Fibroblast of mammary gland (primary cell): ENCODE data around the gene PNMA6E.

Experiments used
- DNase-seq: peaks from one replicate; pipeline ENCODE4 v3.0.0-alpha.2; 2010; ENCODE audit warnings: low read depth
- H3K4me3 ChIP-seq: 2 replicates; pipeline ENCODE4 v1.5.1; 2011; ENCODE audit warnings: low read depth, mild to moderate bottlenecking, low read length, moderate library complexity; ENCODE audit not compliant: control insufficient read depth
- CTCF ChIP-seq: conservative IDR thresholded peaks from 2 replicates; pipeline ENCODE4 v1.5.1; 2011; ENCODE audit warnings: low read depth, low read length, inconsistent platforms; ENCODE audit not compliant: control insufficient read depth, insufficient read depth

The PNMA6E gene

GRCh38 chrX:153370293-153371055, 30.7 kb downstream of the PNMA6E start:
- peak; percentile 6 for DNase-seq

GRCh38 chrX:153366878-153367538, 34.1 kb downstream of the PNMA6E start:
- DNase-seq, result no peak
- no peak for TF ChIP-seq CTCF
- no peak overlapping the region for H3K4me3 ChIP-seq

More at GRCh38 chrX:153370293-153371055, 30.7 kb downstream of the PNMA6E start:
- H3K4me3 ChIP-seq, result no peak overlapping the region
- TF ChIP-seq CTCF, result no peak

GRCh38 chrX:153366119-153366518, 35.0 kb downstream of the PNMA6E start:
- no peak for TF ChIP-seq CTCF
- no peak overlapping the region for H3K4me3 ChIP-seq

GRCh38 chrX:153365670-153366069, 35.5 kb downstream of the PNMA6E start:
- H3K4me3 ChIP-seq, result no peak overlapping the region
- DNase-seq, result no peak
- TF ChIP-seq CTCF, result no peak

More at GRCh38 chrX:153366119-153366518, 35.0 kb downstream of the PNMA6E start:
- DNase-seq, result no peak

- no peak for DNase-seq
- TF ChIP-seq CTCF, result no peak
- H3K4me3 ChIP-seq, result no peak overlapping the region
Observed at GRCh38 chrX:153361781-153362397, 39.3 kb downstream of the PNMA6E start.

GRCh38 chrX:153357877-153358276, 43.3 kb downstream of the PNMA6E start:
- no peak for DNase-seq

More at GRCh38 chrX:153357877-153358276, 43.3 kb downstream of the PNMA6E start:
- no peak overlapping the region for H3K4me3 ChIP-seq
- no peak for TF ChIP-seq CTCF
